GM12874 (cell line): ENCODE data around the gene PROCR.
A peak's percentile ranks its signal among the peaks of the same experiment; 100 is the strongest.

Experiments used
- CTCF ChIP-seq: IDR thresholded peaks from 2 replicates; pipeline ENCODE4 v1.5.1; 2011; ENCODE audit warnings: low read depth, mild to moderate bottlenecking, control low read depth, low read length, moderate library complexity; ENCODE audit not compliant: insufficient read depth

PROCR gene

GRCh38 chr20:35134472-35134871, 37.4 kb upstream of the PROCR start:
- TF ChIP-seq CTCF, result no peak

GRCh38 chr20:35134880-35135279, 37.0 kb upstream of the PROCR start:
- TF ChIP-seq CTCF, result no peak

- TF ChIP-seq CTCF, result no peak
Measured at GRCh38 chr20:35135867-35136586, 35.8 kb upstream of the PROCR start.

- TF ChIP-seq CTCF, result no peak
Measured at GRCh38 chr20:35144694-35145093, 27.2 kb upstream of the PROCR start.

GRCh38 chr20:35145141-35145564, 26.7 kb upstream of the PROCR start:
- peak; percentile 68 for TF ChIP-seq CTCF

- no peak for TF ChIP-seq CTCF
Measured at GRCh38 chr20:35146299-35146919, 25.5 kb upstream of the PROCR start.

GRCh38 chr20:35146920-35147574, 24.8 kb upstream of the PROCR start, which contains the start of gene EDEM2:
Gene EDEM2 (minus strand): TSS chr20:35147336. CDS start chr20:35147258, 78 bp downstream.
- TF ChIP-seq CTCF, result 0 out of 2 replicates have a peak, but pooled peaks have one; percentile 22
